Liver (tissue), 9 donors: ENCODE results near the gene SIGLEC10. TPM values are rescaled to one million over a fixed set of nuclear protein-coding genes. Genes with fewer than 3 reads are reported as not detected.

ENCODE experiments used
- DNase-seq: peaks from one replicate; pipeline ENCODE4 v3.0.0-alpha.2; 2017; ENCODE audit warnings: low spot score
- H3K27ac ChIP-seq, 2 donors: one replicate each; pipeline ENCODE4 v1.7.0; 2013; ENCODE audit warnings: inconsistent platforms in 2 of 2, low read length in 2 of 2, control low read depth in 1 of 2, low read depth in 1 of 2, mild to moderate bottlenecking in 1 of 2
- H3K27me3 ChIP-seq, 4 donors: one replicate each; pipeline versions ENCODE4 v1.6.1 to v1.7.0; 2013; ENCODE audit warnings: low read length in 3 of 4, inconsistent platforms in 1 of 4, mild to moderate bottlenecking in 1 of 4, moderate library complexity in 1 of 4; ENCODE audit not compliant: control insufficient read depth in 4 of 4, insufficient read depth in 4 of 4
- H3K36me3 ChIP-seq, 4 donors: one replicate each; pipeline versions ENCODE4 v1.6.1 to v1.7.0; 2013; ENCODE audit warnings: low read length in 3 of 4, mild to moderate bottlenecking in 3 of 4, low read depth in 1 of 4, moderate library complexity in 1 of 4; ENCODE audit not compliant: control insufficient read depth in 4 of 4, insufficient read depth in 3 of 4
- H3K4me1 ChIP-seq, 4 donors: one replicate each; pipeline versions ENCODE4 v1.6.1 to v1.7.0; 2013; ENCODE audit warnings: low read length in 3 of 4, mild to moderate bottlenecking in 3 of 4, moderate library complexity in 1 of 4; ENCODE audit not compliant: control insufficient read depth in 4 of 4, insufficient read depth in 4 of 4
- H3K4me3 ChIP-seq, 3 donors: one replicate each; pipeline versions ENCODE4 v1.6.1 to v1.7.0; 2013; ENCODE audit warnings: low read length in 3 of 3, control low read depth in 1 of 3, low read depth in 1 of 3, mild to moderate bottlenecking in 1 of 3
- H3K9ac ChIP-seq, 2 donors: one replicate each; pipeline ENCODE4 v1.7.0; 2013; ENCODE audit warnings: low read length in 2 of 2, mild to moderate bottlenecking in 2 of 2, moderate library complexity in 2 of 2, control low read depth in 1 of 2, low read depth in 1 of 2
- H3K9me3 ChIP-seq, 4 donors: one replicate each; pipeline versions ENCODE4 v1.6.1 to v1.7.0; 2013; ENCODE audit warnings: low read length in 3 of 4; ENCODE audit not compliant: control insufficient read depth in 4 of 4
- ATF3 ChIP-seq: IDR thresholded peaks from 2 replicates; pipeline ENCODE4 v1.6.1; 2016; ENCODE audit warnings: antibody characterized with exemption
- CTCF ChIP-seq: fragments of 150-350 bp; IDR thresholded peaks from 2 replicates; pipeline ENCODE4 v1.5.1; 2017; ENCODE audit warnings: improper control_type of control experiment, low read depth, low read length; ENCODE audit not compliant: missing input control
- EGR1 ChIP-seq, 2 donors: IDR thresholded peaks; 2 replicates each; pipeline ENCODE4 v1.6.1; 2016 to 2018; ENCODE audit warnings: antibody characterized with exemption in 2 of 2, low read depth in 2 of 2
- FOXA1 ChIP-seq: IDR thresholded peaks from 2 replicates; pipeline ENCODE4 v1.6.1; 2016; ENCODE audit warnings: antibody characterized with exemption
- FOXA2 ChIP-seq: IDR thresholded peaks from 2 replicates; pipeline ENCODE4 v1.6.1; 2016; ENCODE audit warnings: antibody characterized with exemption
- GABPA ChIP-seq, 2 donors: IDR thresholded peaks in 1 of 2; conservative IDR thresholded peaks in 1 of 2; 2 replicates each; pipeline ENCODE4 v1.6.1; 2016; ENCODE audit warnings: antibody characterized with exemption in 2 of 2, mild to moderate bottlenecking in 1 of 2, moderate library complexity in 1 of 2
- HNF4A ChIP-seq, 2 donors: conservative IDR thresholded peaks; 2 replicates each; pipeline ENCODE4 v1.6.1; 2016; ENCODE audit warnings: antibody characterized with exemption in 2 of 2, mild to moderate bottlenecking in 2 of 2
- HNF4G ChIP-seq: IDR thresholded peaks from 2 replicates; pipeline ENCODE4 v1.6.1; 2016; ENCODE audit warnings: antibody characterized with exemption
- JUND ChIP-seq, 2 donors: IDR thresholded peaks; 2 replicates each; pipeline ENCODE4 v1.6.1; 2016; ENCODE audit warnings: antibody characterized with exemption in 2 of 2
- MAX ChIP-seq: IDR thresholded peaks from 2 replicates; pipeline ENCODE4 v1.6.1; 2016; ENCODE audit warnings: antibody characterized with exemption
- NR2F2 ChIP-seq: IDR thresholded peaks from 2 replicates; pipeline ENCODE4 v1.6.1; 2016; ENCODE audit warnings: antibody characterized with exemption
- RAD21 ChIP-seq, 2 donors: IDR thresholded peaks; 2 replicates each; pipeline ENCODE4 v1.6.1; 2016; ENCODE audit warnings: antibody characterized with exemption in 2 of 2, mild to moderate bottlenecking in 2 of 2
- REST ChIP-seq: IDR thresholded peaks from 2 replicates; pipeline ENCODE4 v1.6.1; 2016; ENCODE audit warnings: antibody characterized with exemption, mild to moderate bottlenecking
- RXRA ChIP-seq, 2 donors: IDR thresholded peaks; 2 replicates each; pipeline ENCODE4 v1.6.1; 2017 to 2018; ENCODE audit warnings: antibody characterized with exemption in 2 of 2, mild to moderate bottlenecking in 1 of 2
- SP1 ChIP-seq: IDR thresholded peaks from 2 replicates; pipeline ENCODE4 v1.6.1; 2018; ENCODE audit warnings: antibody characterized with exemption, mild to moderate bottlenecking
- TAF1 ChIP-seq: conservative IDR thresholded peaks from 2 replicates; pipeline ENCODE4 v1.6.1; 2016; ENCODE audit warnings: antibody characterized with exemption, mild to moderate bottlenecking
- YY1 ChIP-seq: IDR thresholded peaks from 2 replicates; pipeline ENCODE4 v1.6.1; 2016; ENCODE audit warnings: antibody characterized with exemption, mild to moderate bottlenecking
- ZBTB33 ChIP-seq: IDR thresholded peaks from 2 replicates; pipeline ENCODE4 v1.6.1; 2016; ENCODE audit warnings: antibody characterized with exemption
- whole genome bisulfite sequencing: extraction: QIAGEN DNeasy Blood & Tissue Kit; methylation state at CpG from one replicate; pipeline ENCODE4 v1.1.7; 2013; 5-methylcytosine and 5-hydroxymethylcytosine counted together
- polyA plus RNA-seq, 2 donors: library from polyadenylated mRNA; stranded (reverse) in 1 of 2; unstranded in 1 of 2; fragments of 200-250 nt in 1 of 2; fragments of >200 nt in 1 of 2; fragmentation: Nextera tagmentation in 1 of 2; extraction: Ambion mirVana in 1 of 2; gene quantifications; one replicate each; pipeline versions ENCODE4 v1.2.1 to v1.2.3, GENCODE V29; 2013 to 2015
- total RNA-seq, 2 donors: library from RNA; depleted of rRNA; stranded (reverse); fragments of >200 nt; gene quantifications; one replicate each; pipeline ENCODE4 v1.2.3, GENCODE V29; 2014
- donor health status: healthy.
- donor health status: healthy.
- donor health status: healthy.
- donor health status: healthy.
- donor health status: healthy.

The SIGLEC10 gene
- total and polyA plus RNA-seq, 4 donors: 1.7 to 8.4 (median 6.5) TPM

GRCh38 chr19:51415187-51415586 is 2.3 kb downstream of the SIGLEC10 start:
- H3K4me3 ChIP-seq: no peak overlapping the region
- WGBS: 84% methylated on average over 12 of the region's 12 CpGs
- no peaks in the 10 kb centered on the region for H3K4me1 ChIP-seq
- no peaks in the 10 kb centered on the region for H3K36me3 ChIP-seq
- H3K27ac ChIP-seq: no peak overlapping the region
- TF ChIP-seq EGR1 (IDR thresholded peaks at IDR 0.05; ENCODE audit: low read depth in 2 of 2) (no peak), RXRA (IDR thresholded peaks at IDR 0.05) (no peak), ATF3 (no peak), CTCF (no peak), MAX (no peak), FOXA1 (no peak), NR2F2 (no peak), FOXA2 (no peak), GABPA (IDR thresholded peaks at IDR 0.05 in 1 of 2, conservative IDR thresholded peaks at IDR 0.05 in 1 of 2) (no peak), SP1 (no peak), RAD21 (IDR thresholded peaks at IDR 0.05) (no peak), YY1 (no peak), JUND (IDR thresholded peaks at IDR 0.05) (no peak), ZBTB33 (no peak), HNF4A (conservative IDR thresholded peaks at IDR 0.05) (no peak), HNF4G (no peak), REST (no peak), TAF1 (no peak)
- no peaks in the 10 kb centered on the region for H3K9me3 ChIP-seq
- H3K9ac ChIP-seq: no peak overlapping the region
- DNase-seq: no peak
- H3K27me3 ChIP-seq: no peaks in the 10 kb centered on the region
